ENCODE data around the gene CHRM3.

Gene CHRM3

GRCh38 chr1:239417221-239417620, 30.9 kb downstream of the CHRM3 start:
- DNase-seq, result no peak

GRCh38 chr1:239417986-239418640, 31.7 kb downstream of the CHRM3 start:
- no peak for DNase-seq

DNA sequence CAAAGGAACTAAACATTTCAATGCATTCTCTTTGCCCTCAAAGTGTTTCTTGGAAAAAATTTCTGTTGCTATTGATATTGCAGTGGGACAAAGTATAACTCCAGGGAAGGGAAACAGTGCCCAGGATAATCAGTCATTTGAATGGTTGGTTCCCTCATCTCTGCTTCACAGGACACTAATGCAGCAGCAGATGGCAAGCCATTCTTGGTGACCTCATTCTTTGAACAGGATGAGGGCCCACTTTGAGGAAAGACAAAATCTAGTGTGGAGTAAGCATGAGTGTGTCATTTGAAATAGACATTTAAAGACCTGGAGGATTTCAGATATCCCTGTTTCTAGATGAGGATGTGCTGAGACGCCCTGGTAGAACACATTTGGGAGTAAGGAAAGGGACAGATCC, 32.3 kb downstream of the CHRM3 start:
- DNase-seq, result peak; percentile 10

DNA sequence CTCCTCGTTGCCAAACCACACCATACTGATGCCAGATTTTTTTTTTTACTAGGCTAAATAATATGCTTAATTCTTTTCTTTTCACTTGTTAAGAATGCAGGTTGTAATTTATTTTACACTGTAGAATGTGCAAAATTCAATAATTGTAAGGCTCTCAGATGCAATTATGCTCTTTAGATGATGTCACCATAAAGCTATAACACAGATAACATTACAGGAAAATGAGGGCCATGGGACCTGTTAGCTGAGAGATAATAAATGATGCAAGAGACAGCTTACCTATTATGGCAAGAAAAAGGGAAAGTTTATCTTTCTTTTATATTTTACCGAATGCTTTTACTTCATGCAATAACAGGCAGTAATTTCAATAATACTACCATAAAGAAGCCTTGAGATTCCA, 35.4 kb downstream of the CHRM3 start:
- no peak for DNase-seq

DNA sequence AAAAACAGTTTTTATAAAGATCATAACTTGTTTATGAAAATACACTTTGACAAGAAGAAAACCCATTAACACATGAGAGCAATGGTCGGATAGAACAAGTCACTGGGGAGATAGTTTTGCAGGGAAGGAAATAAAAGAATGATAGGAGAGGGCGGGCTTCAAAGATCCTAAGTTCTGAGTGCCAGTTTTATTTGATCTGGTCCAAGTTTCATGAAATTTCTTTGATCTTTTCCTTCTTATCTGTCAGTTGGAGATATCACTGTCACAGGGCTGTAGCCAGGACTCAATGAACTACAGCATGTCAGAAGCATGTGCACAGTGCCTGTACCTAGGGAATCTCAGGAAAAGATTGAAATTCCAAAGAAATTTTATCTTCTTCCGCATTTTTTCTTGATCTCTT, 36.5 kb downstream of the CHRM3 start:
- no peak for DNase-seq

GRCh38 chr1:239426821-239427475, 40.6 kb downstream of the CHRM3 start:
- no peak for DNase-seq

DNA sequence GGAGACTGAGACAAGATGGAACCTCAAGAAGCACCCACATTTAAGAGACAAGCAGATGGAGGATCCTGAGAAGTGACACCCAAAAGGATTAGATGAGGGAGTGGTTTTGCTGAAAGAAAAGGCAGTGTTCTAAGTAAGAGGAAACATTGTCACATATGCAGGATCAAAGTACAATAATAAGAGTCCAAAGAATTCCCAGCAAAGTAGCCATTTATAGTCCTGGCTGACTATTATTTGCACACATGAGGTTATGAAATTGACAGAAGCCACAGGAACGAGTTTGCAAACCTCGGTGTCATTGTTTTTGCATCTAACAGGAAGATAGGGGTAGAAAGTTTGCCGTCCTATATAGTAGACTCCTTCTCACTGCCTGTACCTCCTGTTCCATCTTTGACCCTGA, 41.3 kb downstream of the CHRM3 start:
- DNase-seq, result no peak

DNA sequence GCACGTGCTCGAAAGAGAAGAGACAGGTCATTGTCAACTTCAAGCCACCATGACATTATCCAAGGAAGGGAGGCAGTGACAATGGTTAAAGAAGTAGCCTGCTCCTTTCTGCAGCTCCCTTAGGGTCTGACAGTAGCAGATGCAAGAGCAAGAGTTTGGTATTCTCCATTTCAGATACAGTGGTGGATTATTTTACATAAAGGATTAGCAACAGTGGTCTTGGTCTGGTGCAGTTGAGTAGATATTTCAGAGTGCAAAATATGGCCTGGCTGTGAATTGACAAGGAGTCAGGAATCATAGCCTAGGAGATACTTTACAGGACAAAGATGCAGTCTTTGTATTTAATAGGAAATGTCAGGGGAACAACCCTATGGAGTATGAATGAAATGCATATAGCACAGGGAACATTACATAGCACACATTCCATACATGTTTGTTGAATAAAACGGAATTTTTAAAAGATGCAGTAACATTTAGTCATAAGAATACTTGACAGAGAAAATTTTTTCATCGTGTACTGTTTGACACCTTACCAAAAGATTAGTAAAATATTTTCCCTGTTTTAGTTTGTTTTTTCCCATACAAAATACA, 41.8 kb downstream of the CHRM3 start:
- DNase-seq, result no peak

DNA sequence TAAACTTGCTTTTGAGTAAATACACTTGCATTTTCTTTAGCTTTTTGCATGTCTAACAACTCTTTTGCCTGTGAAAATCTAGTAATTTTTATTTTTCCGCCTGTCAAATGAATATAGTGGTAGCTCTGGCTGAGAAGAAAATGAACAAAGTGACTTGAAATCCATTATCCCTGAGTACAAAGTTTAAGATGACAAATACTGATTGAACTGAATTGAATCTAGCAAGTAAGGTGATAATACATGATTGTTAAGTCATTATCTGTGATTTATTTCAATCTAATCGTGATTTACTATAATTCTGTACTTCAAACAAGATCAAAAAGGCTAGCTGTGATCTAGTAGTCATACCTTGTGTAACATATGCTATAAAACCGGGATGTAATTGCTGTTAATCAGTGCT, 42.8 kb downstream of the CHRM3 start:
- no peak for DNase-seq

DNA sequence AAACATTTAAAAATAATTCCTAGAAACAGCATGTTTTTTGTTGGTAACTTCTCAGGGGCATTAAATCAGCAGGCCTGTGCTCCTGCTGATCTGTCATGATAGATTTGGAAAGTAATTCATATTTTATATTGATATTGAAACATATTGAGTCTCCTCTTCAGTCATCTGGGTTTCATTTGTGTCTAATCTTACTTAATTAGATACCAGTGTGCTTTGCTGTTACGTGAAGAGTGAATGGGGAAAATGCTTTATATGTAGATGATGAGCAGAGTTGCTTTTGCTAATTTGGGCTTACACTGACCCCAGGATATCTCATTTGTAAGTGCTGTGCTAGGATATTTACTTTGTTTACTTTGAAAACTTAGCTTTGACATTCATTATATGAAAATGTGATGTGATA, 45.9 kb downstream of the CHRM3 start:
- no peak for DNase-seq

GRCh38 chr1:239434181-239434580, 47.8 kb downstream of the CHRM3 start:
- no peak for DNase-seq

All from DMS53 (cell line).